Measurements from ENCODE around the gene KCNJ2. TPM values are rescaled to one million over a fixed set of nuclear protein-coding genes. Genes with fewer than 3 reads are reported as not detected.
A peak's percentile ranks its signal among the peaks of the same experiment; 100 is the strongest.

Gene KCNJ2
- total RNA-seq, 1 experiment from 2014 or later: 0.36 TPM

GRCh38 chr17:70138291-70138865, 31.0 kb upstream of the KCNJ2 start:
- peaks cover 16% of the 10 kb centered on the region for H3K4me1 ChIP-seq (ENCODE audit: insufficient read depth, low read length)
- H3F3A ChIP-seq (ENCODE audit: low read length, unreplicated experiment): no peaks in the 10 kb centered on the region
- H3K27ac ChIP-seq (ENCODE audit: low read length): no peak overlapping the region
- ChIA-PET POLR2A (ENCODE audit: unreplicated experiment) (interaction anchor here (0.6 kb wide), 1 partner anchor 577 kb away, joined by 4 read pairs; no protein-coding TSS in a partner anchor), CTCF (no interaction called here)
- peak overlapping the region; percentile 90; the same call in 1 of the 2 replicates for H2AFZ ChIP-seq (ENCODE audit: low read length)
- H4K20me1 ChIP-seq (ENCODE audit: low read length): no peaks in the 10 kb centered on the region
- DNase-seq (no peak), ATAC-seq (no peak)
- intact Hi-C loops (cut with micrococcal nuclease): loop anchor here (5.0 kb wide), 3 partner anchors 111 to 376 kb away; no protein-coding TSS in a partner anchor
- H3K4me2 ChIP-seq (ENCODE audit: low read length): peak overlapping the region; percentile 88; the same call in 1 of the 2 replicates
- no peaks in the 10 kb centered on the region for H3K9me2 ChIP-seq (replicated peaks; ENCODE audit: low read length)
- H3K9ac ChIP-seq (ENCODE audit: low read length): no peak overlapping the region
- no peak for TF ChIP-seq EZH2 (IDR thresholded peaks at IDR 0.05; ENCODE audit: low read length, unreplicated experiment)
- no peak for TF ChIP-seq CTCF (conservative IDR thresholded peaks at IDR 0.05; ENCODE audit: low read depth, low read length)
- no peak for TF ChIP-seq EZH2phosphoT487 (IDR thresholded peaks at IDR 0.05; ENCODE audit: borderline replicate concordance, low read length)
- no peaks in the 10 kb centered on the region for H3K36me3 ChIP-seq (ENCODE audit: low read depth, low read length)
- no peak overlapping the region for H3K4me3 ChIP-seq (ENCODE audit: low read length)
- H3K9me3 ChIP-seq (ENCODE audit: low read length): no peaks in the 10 kb centered on the region
- no peaks in the 10 kb centered on the region for H3K79me2 ChIP-seq (ENCODE audit: low read length)
- BruUV-seq (replicated peaks): no TSS peak
- no peaks in the 10 kb centered on the region for H3K27me3 ChIP-seq (ENCODE audit: low read length)

- ATAC-seq: no peak
- no peaks in the 10 kb centered on the region for H3K9me2 ChIP-seq (replicated peaks; ENCODE audit: low read length)
- H2AFZ ChIP-seq (ENCODE audit: low read length): no peak overlapping the region
- no peaks in the 10 kb centered on the region for H3K36me3 ChIP-seq (ENCODE audit: low read depth, low read length)
- no peaks in the 10 kb centered on the region for H4K20me1 ChIP-seq (ENCODE audit: low read length)
- ChIA-PET POLR2A (ENCODE audit: unreplicated experiment) (interaction anchor here (0.7 kb wide), 1 partner anchor 1341 kb away, joined by 6 read pairs; no protein-coding TSS in a partner anchor), CTCF (no interaction called here)
- no peak overlapping the region for H3K4me3 ChIP-seq (ENCODE audit: low read length)
- H3K4me1 ChIP-seq (ENCODE audit: insufficient read depth, low read length): peaks cover 16% of the 10 kb centered on the region
- no peak overlapping the region for H3K27ac ChIP-seq (ENCODE audit: low read length)
- H3K9me3 ChIP-seq (ENCODE audit: low read length): no peaks in the 10 kb centered on the region
- BruUV-seq (replicated peaks): no TSS peak
- intact Hi-C loops (cut with micrococcal nuclease): loop anchor here (5.0 kb wide), 3 partner anchors 112 to 377 kb away; no protein-coding TSS in a partner anchor
- no peaks in the 10 kb centered on the region for H3K79me2 ChIP-seq (ENCODE audit: low read length)
- DNase-seq: no peak
- H3K4me2 ChIP-seq (ENCODE audit: low read length): no peak overlapping the region
- TF ChIP-seq EZH2 (IDR thresholded peaks at IDR 0.05; ENCODE audit: low read length, unreplicated experiment) (no peak), CTCF (conservative IDR thresholded peaks at IDR 0.05; ENCODE audit: low read depth, low read length) (no peak), EZH2phosphoT487 (IDR thresholded peaks at IDR 0.05; ENCODE audit: borderline replicate concordance, low read length) (no peak)
- H3F3A ChIP-seq (ENCODE audit: low read length, unreplicated experiment): no peaks in the 10 kb centered on the region
- no peak overlapping the region for H3K9ac ChIP-seq (ENCODE audit: low read length)
- no peaks in the 10 kb centered on the region for H3K27me3 ChIP-seq (ENCODE audit: low read length)
Measured at GRCh38 chr17:70139449-70139993, 29.8 kb upstream of the KCNJ2 start.

Data from PC-3 (cell line).